Thyroid gland (tissue), 4 donors: ENCODE measurements around the gene OGA. TPM values are rescaled to one million over a fixed set of nuclear protein-coding genes. Genes with fewer than 3 reads are reported as not detected.

ENCODE experiments used
- DNase-seq, 2 donors: peaks; one replicate each; pipeline ENCODE4 v3.0.0-alpha.2; 2019
- H3K27ac ChIP-seq, 3 donors: fragments of 200-600 bp; sonication (generic); 1 replicate in 2 of 3; 2 replicates in 1 of 3; pipeline ENCODE4 v1.5.1; 2016 to 2019; ENCODE audit warnings: mild to moderate bottlenecking in 1 of 3, moderate library complexity in 1 of 3
- H3K27me3 ChIP-seq: fragments of 200-600 bp; sonication (generic); one replicate; pipeline ENCODE4 v1.5.1; 2019
- H3K36me3 ChIP-seq, 2 donors: fragments of 200-600 bp; sonication (generic); one replicate each; pipeline ENCODE4 v1.5.1; 2016 to 2019
- H3K4me1 ChIP-seq, 2 donors: fragments of 200-600 bp; sonication (generic); one replicate each; pipeline ENCODE4 v1.5.1; 2017 to 2019
- H3K4me3 ChIP-seq, 3 donors: fragments of 200-600 bp; sonication (generic); replicated peaks in 1 of 3; 1 replicate in 2 of 3; 2 replicates in 1 of 3; pipeline ENCODE4 v1.5.1; 2016; ENCODE audit warnings: mild to moderate bottlenecking in 1 of 3
- H3K9me3 ChIP-seq: fragments of 200-600 bp; sonication (generic); one replicate; pipeline ENCODE4 v1.5.1; 2017
- CTCF ChIP-seq, 6 experiments: fragments of 200-600 bp in 3 of 6; fragments of 450-650 bp in 3 of 6; sonication (generic) in 3 of 6; IDR thresholded peaks; one replicate each; pipeline ENCODE4 v1.5.1; 2016 to 2019; ENCODE audit warnings: antibody characterized with exemption in 6 of 6, mild to moderate bottlenecking in 2 of 6, inconsistent platforms in 1 of 6, moderate library complexity in 1 of 6
- POLR2A ChIP-seq, 2 donors: fragments of 450-650 bp; IDR thresholded peaks; one replicate each; pipeline ENCODE4 v1.6.1; 2017; ENCODE audit warnings: antibody characterized with exemption in 2 of 2, mild to moderate bottlenecking in 2 of 2, moderate library complexity in 1 of 2
- WGBS, 2 donors: methylation state at CpG; one replicate each; pipeline ENCODE4 v1.1.5; 2017; 5-methylcytosine and 5-hydroxymethylcytosine counted together
- intact Hi-C: fragments of 100-400 bp; cut with DNase I; formaldehyde crosslinking; loops from one replicate; pipeline ENCODE4 v1.15.1; 2023
- total RNA-seq, 4 donors: library from RNA; depleted of rRNA; stranded (reverse); fragments of >200 nt; gene quantifications; one replicate each; pipeline ENCODE4 v1.2.3, GENCODE V29; 2016

The OGA gene
- total RNA-seq, 4 donors from 2014 or later = 114 to 205 (median 157) TPM

GRCh38 chr10:101857802-101858476 is 39.7 kb upstream of the OGA start:
- DNase-seq = no peak
- Histone ChIP-seq H3K27ac (no peak overlapping the region), H3K27me3 (no peaks in the 10 kb centered on the region), H3K4me1 (no peaks in the 10 kb centered on the region), H3K4me3 (no peak overlapping the region), H3K36me3 (no peaks in the 10 kb centered on the region), H3K9me3 (no peaks in the 10 kb centered on the region)
- WGBS, 2 donors = 0 to 100% methylated on average over 1 of the region's 1 CpG
- no peak for TF ChIP-seq CTCF (IDR thresholded peaks at IDR 0.05)
- no peak for TF ChIP-seq POLR2A (IDR thresholded peaks at IDR 0.05)
- intact Hi-C loops = no loop called here

- Histone ChIP-seq H3K36me3 (no peaks in the 10 kb centered on the region), H3K27me3 (no peaks in the 10 kb centered on the region), H3K27ac (no peak overlapping the region), H3K4me3 (no peak overlapping the region), H3K4me1 (no peaks in the 10 kb centered on the region), H3K9me3 (no peaks in the 10 kb centered on the region)
- intact Hi-C loops = no loop called here
- TF ChIP-seq POLR2A (IDR thresholded peaks at IDR 0.05) (no peak), CTCF (IDR thresholded peaks at IDR 0.05) (no peak)
- DNase-seq = no peak
Observed at GRCh38 chr10:101856626-101857025, 38.4 kb upstream of the OGA start.

- Histone ChIP-seq H3K4me1 (peaks cover 0 to 6% of the 10 kb centered on the region in 2 donors), H3K9me3 (no peaks in the 10 kb centered on the region), H3K27me3 (no peaks in the 10 kb centered on the region), H3K4me3 (no peak overlapping the region), H3K36me3 (peaks cover 0 to 9% of the 10 kb centered on the region in 2 donors), H3K27ac (no peak overlapping the region)
- DNase-seq = no peak
- intact Hi-C loops = no loop called here
- TF ChIP-seq POLR2A (IDR thresholded peaks at IDR 0.05) = no peak
- TF ChIP-seq CTCF (IDR thresholded peaks at IDR 0.05) = no peak
- WGBS, 2 donors = 79 to 83% methylated on average over 2 to 4 of the region's 4 CpGs
Observed at GRCh38 chr10:101851411-101852116, 33.3 kb upstream of the OGA start.

GRCh38 chr10:101850749-101851148 is 32.5 kb upstream of the OGA start:
- peaks cover 0 to 6% of the 10 kb centered on the region in 2 donors for H3K4me1 ChIP-seq
- no peak overlapping the region for H3K4me3 ChIP-seq
- no peaks in the 10 kb centered on the region for H3K9me3 ChIP-seq
- intact Hi-C loops = no loop called here
- no peaks in the 10 kb centered on the region for H3K27me3 ChIP-seq
- WGBS, 2 donors = 56 to 58% methylated on average over 3 of the region's 3 CpGs
- no peak overlapping the region for H3K27ac ChIP-seq
- TF ChIP-seq POLR2A (IDR thresholded peaks at IDR 0.05) = no peak
- no peak for TF ChIP-seq CTCF (IDR thresholded peaks at IDR 0.05)
- H3K36me3 ChIP-seq = peaks cover 0 to 9% of the 10 kb centered on the region in 2 donors
- DNase-seq = peak; percentile 17 to 27

GRCh38 chr10:101848894-101849351 is 30.7 kb upstream of the OGA start:
- Histone ChIP-seq H3K4me1 (peaks cover 0 to 9% of the 10 kb centered on the region in 2 donors), H3K36me3 (peaks cover 0 to 9% of the 10 kb centered on the region in 2 donors), H3K9me3 (no peaks in the 10 kb centered on the region), H3K27ac (no peak overlapping the region), H3K27me3 (no peaks in the 10 kb centered on the region), H3K4me3 (no peak overlapping the region)
- no peak for DNase-seq
- intact Hi-C loops = no loop called here
- no peak for TF ChIP-seq CTCF (IDR thresholded peaks at IDR 0.05)
- no peak for TF ChIP-seq POLR2A (IDR thresholded peaks at IDR 0.05)
- 64 to 70% methylated on average over 3 of the region's 3 CpGs for WGBS, 2 donors
